GM20000 (cell line): ENCODE data around the gene PRM3.

Experiments used
- DNase-seq: peaks from one replicate; pipeline ENCODE4 v3.0.0; 2012; ENCODE audit warnings: low spot score
- TF ChIP-seq, protein P1 (sequence below): IDR thresholded peaks from 2 replicates; pipeline ENCODE4 v1.5.1; 2012; ENCODE audit warnings: mild to moderate bottlenecking, control low read depth; ENCODE audit errors: extremely low read depth, missing control alignments

PRM3 gene

DNA sequence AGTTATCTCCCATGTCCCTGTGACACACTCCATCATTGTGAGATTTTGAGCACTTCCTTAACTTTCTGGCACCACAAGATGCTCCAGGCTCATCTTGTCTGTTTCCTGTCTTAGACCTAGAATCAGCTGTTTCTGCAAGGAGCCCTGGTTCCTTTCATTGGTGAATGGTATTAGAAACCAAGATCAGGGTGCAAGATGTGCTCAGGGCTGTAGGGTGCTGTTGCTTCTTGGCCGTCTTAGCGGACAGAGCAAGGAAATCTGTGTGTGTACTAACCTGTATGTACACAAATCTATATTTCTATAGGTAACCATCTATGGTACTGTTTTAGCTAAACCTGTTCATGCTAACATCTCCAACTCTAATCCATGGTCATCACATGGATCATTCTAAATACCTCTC, 15.8 kb upstream of the PRM3 start:
- no peak for DNase-seq
- TF ChIP-seq, protein P1, sequence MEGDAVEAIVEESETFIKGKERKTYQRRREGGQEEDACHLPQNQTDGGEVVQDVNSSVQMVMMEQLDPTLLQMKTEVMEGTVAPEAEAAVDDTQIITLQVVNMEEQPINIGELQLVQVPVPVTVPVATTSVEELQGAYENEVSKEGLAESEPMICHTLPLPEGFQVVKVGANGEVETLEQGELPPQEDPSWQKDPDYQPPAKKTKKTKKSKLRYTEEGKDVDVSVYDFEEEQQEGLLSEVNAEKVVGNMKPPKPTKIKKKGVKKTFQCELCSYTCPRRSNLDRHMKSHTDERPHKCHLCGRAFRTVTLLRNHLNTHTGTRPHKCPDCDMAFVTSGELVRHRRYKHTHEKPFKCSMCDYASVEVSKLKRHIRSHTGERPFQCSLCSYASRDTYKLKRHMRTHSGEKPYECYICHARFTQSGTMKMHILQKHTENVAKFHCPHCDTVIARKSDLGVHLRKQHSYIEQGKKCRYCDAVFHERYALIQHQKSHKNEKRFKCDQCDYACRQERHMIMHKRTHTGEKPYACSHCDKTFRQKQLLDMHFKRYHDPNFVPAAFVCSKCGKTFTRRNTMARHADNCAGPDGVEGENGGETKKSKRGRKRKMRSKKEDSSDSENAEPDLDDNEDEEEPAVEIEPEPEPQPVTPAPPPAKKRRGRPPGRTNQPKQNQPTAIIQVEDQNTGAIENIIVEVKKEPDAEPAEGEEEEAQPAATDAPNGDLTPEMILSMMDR = no peak

DNA sequence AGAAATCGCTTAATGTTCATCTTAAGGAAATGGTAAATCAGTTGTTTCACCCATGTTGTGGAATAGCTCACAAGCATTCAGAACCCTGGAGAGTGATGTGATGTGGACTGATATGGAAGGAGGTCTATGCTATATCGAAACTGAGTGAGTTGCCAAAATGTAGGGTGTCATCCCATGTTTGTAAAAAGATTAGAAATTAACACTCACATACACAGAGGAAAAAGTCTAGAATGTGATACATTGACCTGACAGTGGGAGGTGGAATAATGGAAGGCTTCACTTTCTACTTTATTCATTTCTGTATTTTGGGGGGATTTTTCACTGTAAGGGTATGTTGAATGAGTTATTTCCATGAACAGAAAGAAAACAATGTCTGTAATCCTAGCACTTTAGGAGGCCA, 12.4 kb upstream of the PRM3 start:
- TF ChIP-seq, protein P1 = no peak
- DNase-seq = no peak

DNA sequence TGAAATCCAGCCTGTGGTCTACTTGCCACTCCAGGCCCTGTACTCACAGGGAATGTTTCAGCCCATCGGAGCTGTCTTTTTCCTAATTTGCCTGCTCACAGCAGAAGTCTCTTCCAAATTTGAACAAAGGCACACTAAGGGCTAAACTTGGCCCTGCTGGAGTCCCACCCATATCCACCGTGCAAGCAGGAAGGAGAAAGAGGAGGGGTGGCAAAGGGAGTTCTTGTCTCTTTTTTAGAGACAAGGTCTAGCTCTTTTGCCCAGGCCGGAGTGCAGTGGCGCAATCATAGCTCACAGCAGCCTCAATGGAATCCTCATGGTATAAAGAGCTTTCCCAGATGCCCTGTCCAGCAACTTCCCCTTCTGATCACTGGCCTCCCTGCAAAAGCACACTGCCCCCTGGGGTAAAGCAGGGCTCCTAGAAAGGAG, 10.4 kb upstream of the PRM3 start:
- DNase-seq = no peak
- TF ChIP-seq, protein P1 = no peak

DNA sequence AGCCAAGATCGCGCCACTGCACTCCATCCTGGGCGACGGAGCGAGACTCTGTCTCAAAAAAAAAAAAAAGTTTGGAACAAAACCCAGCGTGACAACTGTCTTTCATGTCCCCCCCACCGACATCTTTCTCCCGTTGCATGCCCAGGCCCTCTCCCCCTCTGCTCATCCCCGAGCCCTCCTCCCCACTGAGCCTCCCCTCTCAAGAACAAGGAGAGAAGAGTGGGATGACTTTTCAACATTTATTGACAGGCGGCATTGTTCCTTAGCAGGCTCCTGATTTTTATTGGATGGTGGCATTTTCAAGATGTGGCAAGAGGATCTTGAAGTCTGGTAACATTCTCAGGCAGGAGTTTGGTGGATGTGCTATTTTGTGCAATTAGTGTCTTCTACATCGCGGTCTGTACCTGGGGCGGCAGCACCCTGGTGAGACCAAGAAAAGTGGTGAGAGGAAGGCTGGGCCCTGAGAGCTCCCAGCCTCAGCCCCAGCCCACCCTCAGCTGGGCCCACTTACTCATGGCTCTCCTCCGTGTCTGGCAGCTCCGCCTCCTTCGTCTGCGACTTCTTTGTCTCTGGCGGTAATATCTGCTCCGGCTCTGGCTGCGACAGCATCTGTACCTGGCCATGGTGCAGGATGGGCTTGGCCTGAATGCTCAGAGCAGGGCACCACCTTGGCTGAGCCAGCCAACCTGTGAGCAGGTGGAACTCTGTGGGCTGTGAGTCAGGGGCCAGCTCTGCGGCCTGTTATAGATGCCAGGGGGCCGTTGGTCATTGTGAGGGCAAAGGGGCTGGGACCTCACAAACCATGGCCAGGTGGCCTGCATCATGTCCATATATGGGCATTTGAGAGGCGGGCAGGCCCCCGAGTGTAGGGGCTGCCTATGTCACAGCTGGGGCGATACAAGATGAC, 7.4 kb upstream of the PRM3 start, which contains the start of gene PRM1:
Gene PRM1, minus strand, starts transcription at position 715 of the 907 bp plus-strand sequence. Its CDS starts 92 bp downstream, at position 623.
- DNase-seq = no peak
- TF ChIP-seq, protein P1 = no peak

DNA sequence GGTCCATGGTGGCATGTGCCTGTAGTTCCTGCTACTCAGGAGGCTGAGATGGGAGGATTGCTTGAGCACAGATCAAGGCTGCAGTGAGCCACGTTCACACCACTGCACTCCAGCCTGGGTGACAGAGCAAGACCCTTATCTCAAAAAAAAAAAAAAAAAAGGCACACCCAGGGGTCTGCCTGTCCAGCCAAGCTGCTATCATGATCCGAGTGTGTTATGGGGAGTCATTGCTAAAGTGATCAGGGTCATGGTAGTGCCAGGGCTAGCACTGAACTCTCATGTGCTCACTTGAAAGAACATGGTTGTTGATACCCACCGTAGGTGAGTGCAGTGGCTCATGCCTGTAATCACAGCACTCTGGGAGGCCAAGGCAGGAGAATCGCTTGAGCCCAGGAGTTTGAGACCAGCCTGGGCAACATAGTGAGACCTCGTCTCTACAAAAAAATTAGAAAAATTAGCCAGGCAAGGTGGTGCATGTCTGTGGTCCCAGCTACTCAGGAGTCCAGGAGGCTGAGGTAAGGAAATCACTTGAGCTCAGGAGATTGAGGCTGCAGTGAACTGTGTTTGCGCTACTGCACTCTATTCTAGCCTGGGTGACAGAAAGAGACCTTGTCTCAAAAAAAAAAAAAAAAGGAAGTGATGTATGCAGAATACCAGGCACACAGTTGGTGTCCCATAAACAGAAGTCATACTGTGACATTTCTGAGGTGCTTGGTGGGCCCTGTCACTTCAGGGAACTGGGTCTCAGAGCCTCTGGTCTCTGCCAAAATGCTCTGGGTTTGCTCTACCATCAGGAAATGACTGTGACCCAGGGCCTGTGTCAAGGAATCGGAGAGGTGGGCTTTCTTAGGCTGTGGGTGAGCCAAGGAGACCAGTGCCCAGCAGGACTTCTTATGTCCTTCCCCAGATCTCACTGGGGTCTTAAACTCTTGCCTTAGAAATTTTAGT, 5.5 kb upstream of the PRM3 start:
- TF ChIP-seq, protein P1 = no peak
- no peak for DNase-seq

DNA sequence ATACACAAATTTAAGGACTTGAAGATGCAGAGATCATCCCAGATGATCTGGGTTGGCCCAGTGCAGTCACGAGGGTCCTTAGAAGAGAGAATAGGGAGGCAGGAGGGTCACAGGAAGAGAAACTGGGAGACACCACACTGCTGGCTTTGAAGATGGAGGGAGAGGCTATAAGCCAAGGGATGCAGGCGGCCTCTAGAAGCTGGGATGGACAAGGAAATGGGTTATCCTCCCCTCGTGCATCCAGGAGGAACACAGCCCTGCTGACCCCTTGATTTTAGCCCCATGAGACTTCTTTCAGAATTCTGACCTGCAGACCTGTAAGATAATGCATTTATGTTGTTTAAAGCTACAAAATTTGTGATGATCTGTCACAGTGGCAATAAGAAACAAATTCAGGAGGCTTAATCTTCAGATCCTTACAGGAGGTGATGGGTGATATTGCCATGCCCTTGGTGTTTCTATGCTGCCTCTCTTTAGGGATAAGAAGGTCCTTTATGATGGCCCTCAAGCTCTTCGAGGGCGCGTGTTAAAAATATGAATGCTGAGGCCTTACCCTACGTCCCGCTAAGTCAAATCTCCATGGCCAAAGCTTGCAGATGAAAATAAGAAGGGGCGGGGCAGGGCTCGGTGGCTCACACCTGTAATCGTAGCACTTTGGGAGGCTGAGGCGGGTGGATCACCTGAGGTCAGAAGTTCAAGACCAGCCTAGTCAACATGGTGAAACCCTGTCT, 4.3 kb upstream of the PRM3 start:
- DNase-seq = no peak
- TF ChIP-seq, protein P1 = no peak
